Neural cell (in vitro differentiated cells): ENCODE data around the gene TUT1.

Experiments
- EP300 ChIP-seq: fragments of 450-650 bp; conservative IDR thresholded peaks from 2 replicates; pipeline ENCODE4 v1.6.1; 2014; ENCODE audit warnings: antibody characterized with exemption, mild to moderate bottlenecking, moderate library complexity; ENCODE audit not compliant: poor library complexity, severe bottlenecking
- EZH2 ChIP-seq: fragments of 200-600, 300-800 bp; shearing (Covaris generic), sonication (generic); IDR thresholded peaks from 2 replicates; pipeline ENCODE4 v1.6.1; 2014; ENCODE audit warnings: antibody characterized with exemption, low read length, borderline replicate concordance, mild to moderate bottlenecking; ENCODE audit not compliant: insufficient read depth, poor library complexity, severe bottlenecking
- MXI1 ChIP-seq: fragments of 450-650 bp; conservative IDR thresholded peaks from 2 replicates; pipeline ENCODE4 v1.6.1; 2014; ENCODE audit warnings: antibody characterized with exemption, mild to moderate bottlenecking; ENCODE audit not compliant: poor library complexity, severe bottlenecking
- POLR2AphosphoS5 ChIP-seq: IDR thresholded peaks from 2 replicates; pipeline ENCODE4 v1.6.1; 2012
- RAD21 ChIP-seq: fragments of 450-650 bp; conservative IDR thresholded peaks from 2 replicates; pipeline ENCODE4 v1.6.1; 2014; ENCODE audit warnings: antibody characterized with exemption, mild to moderate bottlenecking, moderate library complexity
- REST ChIP-seq: IDR thresholded peaks from 2 replicates; pipeline ENCODE4 v1.6.1; 2012; ENCODE audit warnings: borderline replicate concordance
- TAF1 ChIP-seq: IDR thresholded peaks from 2 replicates; pipeline ENCODE4 v1.6.1; 2012; ENCODE audit warnings: low read depth
- TF ChIP-seq, protein P1 (sequence below): fragments of 450-650 bp; IDR thresholded peaks from 2 replicates; pipeline ENCODE4 v1.5.1; 2014; ENCODE audit warnings: antibody characterized with exemption, mild to moderate bottlenecking, moderate library complexity; ENCODE audit not compliant: poor library complexity, severe bottlenecking

GRCh38 chr11:62605902-62606301 lies 14.6 kb upstream of the TUT1 start:
- TF ChIP-seq, protein P1, sequence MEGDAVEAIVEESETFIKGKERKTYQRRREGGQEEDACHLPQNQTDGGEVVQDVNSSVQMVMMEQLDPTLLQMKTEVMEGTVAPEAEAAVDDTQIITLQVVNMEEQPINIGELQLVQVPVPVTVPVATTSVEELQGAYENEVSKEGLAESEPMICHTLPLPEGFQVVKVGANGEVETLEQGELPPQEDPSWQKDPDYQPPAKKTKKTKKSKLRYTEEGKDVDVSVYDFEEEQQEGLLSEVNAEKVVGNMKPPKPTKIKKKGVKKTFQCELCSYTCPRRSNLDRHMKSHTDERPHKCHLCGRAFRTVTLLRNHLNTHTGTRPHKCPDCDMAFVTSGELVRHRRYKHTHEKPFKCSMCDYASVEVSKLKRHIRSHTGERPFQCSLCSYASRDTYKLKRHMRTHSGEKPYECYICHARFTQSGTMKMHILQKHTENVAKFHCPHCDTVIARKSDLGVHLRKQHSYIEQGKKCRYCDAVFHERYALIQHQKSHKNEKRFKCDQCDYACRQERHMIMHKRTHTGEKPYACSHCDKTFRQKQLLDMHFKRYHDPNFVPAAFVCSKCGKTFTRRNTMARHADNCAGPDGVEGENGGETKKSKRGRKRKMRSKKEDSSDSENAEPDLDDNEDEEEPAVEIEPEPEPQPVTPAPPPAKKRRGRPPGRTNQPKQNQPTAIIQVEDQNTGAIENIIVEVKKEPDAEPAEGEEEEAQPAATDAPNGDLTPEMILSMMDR: no peak
- TF ChIP-seq POLR2AphosphoS5 (no peak), REST (no peak), EZH2 (no peak), MXI1 (no peak), RAD21 (no peak), TAF1 (no peak), EP300 (no peak)
